K562 (cell line): Measurements from ENCODE around the gene MAP4K1. TPM values are rescaled to one million over a fixed set of nuclear protein-coding genes. Genes with fewer than 3 reads are reported as not detected.
A peak's percentile ranks its signal among the peaks of the same experiment; 100 is the strongest.

Source experiments
- CBX2 ChIP-seq: fragments of 200-600 bp; sonication (generic); IDR thresholded peaks from one replicate; pipeline ENCODE4 v1.6.1; 2012; ENCODE audit warnings: mild to moderate bottlenecking, low read length, inconsistent platforms; ENCODE audit not compliant: insufficient read depth, poor library complexity, severe bottlenecking
- CXXC5 ChIP-seq: fragments of 250-450 bp; sonication (Bioruptor Pico); IDR thresholded peaks from 2 replicates; pipeline ENCODE4 v1.8.0; 2022; ENCODE audit warnings: inconsistent platforms, mild to moderate bottlenecking, moderate library complexity
- DEAF1 ChIP-seq: fragments of 450-650 bp; formaldehyde crosslinking; IDR thresholded peaks from 2 replicates; pipeline ENCODE4 v1.4.0; 2020; ENCODE audit warnings: mild to moderate bottlenecking, moderate library complexity
- DLX4 ChIP-seq: fragments of 250-450 bp; sonication (Bioruptor Pico); IDR thresholded peaks from 2 replicates; pipeline ENCODE4 v1.6.1; 2021; ENCODE audit warnings: mild to moderate bottlenecking
- DNMT1 ChIP-seq: fragments of 450-650 bp; IDR thresholded peaks from 2 replicates; pipeline ENCODE4 v1.6.1; 2016; ENCODE audit warnings: antibody characterized with exemption, mild to moderate bottlenecking
- E2F3 ChIP-seq: fragments of 250-450 bp; sonication (Bioruptor Pico); IDR thresholded peaks from 2 replicates; pipeline ENCODE4 v1.4.0; 2020; ENCODE audit warnings: mild to moderate bottlenecking
- GTF2A2 ChIP-seq: IDR thresholded peaks from 2 replicates; pipeline ENCODE4 v1.6.1; 2016; ENCODE audit warnings: mild to moderate bottlenecking, missing genetic modification characterization, missing compliant biosample characterization
- HDGF ChIP-seq: fragments of 450-650 bp; IDR thresholded peaks from 2 replicates; pipeline ENCODE4 v1.6.1; 2016
- HMGXB4 ChIP-seq: sonication (generic); formaldehyde crosslinking; IDR thresholded peaks from 2 replicates; pipeline ENCODE4 v1.8.1; 2023; ENCODE audit warnings: mild to moderate bottlenecking, missing genetic modification reagents
- MTA2 ChIP-seq: fragments of 450-650 bp; IDR thresholded peaks from 2 replicates; pipeline ENCODE4 v1.6.1; 2016; ENCODE audit warnings: low read depth
- NR2C1 ChIP-seq, 2 experiments: fragments of 450-650 bp; IDR thresholded peaks; 2 replicates each; pipeline ENCODE4 v1.6.1; 2017; ENCODE audit warnings: mild to moderate bottlenecking in 2 of 2, antibody characterized with exemption in 1 of 2, inconsistent platforms in 1 of 2, missing compliant biosample characterization in 1 of 2, missing genetic modification characterization in 1 of 2
- PCBP1 ChIP-seq: fragments of 200-400 bp; formaldehyde crosslinking; IDR thresholded peaks from 2 replicates; pipeline ENCODE4 v1.6.1; 2018; ENCODE audit warnings: mild to moderate bottlenecking, low read depth, low read length; ENCODE audit not compliant: poor library complexity, severe bottlenecking
- PTRF ChIP-seq: fragments of 450-650 bp; IDR thresholded peaks from 2 replicates; pipeline ENCODE4 v1.6.1; 2016; ENCODE audit warnings: mild to moderate bottlenecking, missing genetic modification characterization, missing compliant biosample characterization
- RBBP5 ChIP-seq: fragments of 200-600 bp; sonication (generic); IDR thresholded peaks from 2 replicates; pipeline ENCODE4 v1.6.1; 2012; ENCODE audit warnings: borderline replicate concordance, mild to moderate bottlenecking, low read length, control low read depth, inconsistent platforms; ENCODE audit not compliant: insufficient read depth, poor library complexity, severe bottlenecking
- RBM17 ChIP-seq: fragments of 200-400 bp; formaldehyde crosslinking; IDR thresholded peaks from 2 replicates; pipeline ENCODE4 v1.6.1; 2017; ENCODE audit warnings: low read depth, mild to moderate bottlenecking, low read length, borderline replicate concordance
- SAP30 ChIP-seq: fragments of 200-600 bp; sonication (generic); IDR thresholded peaks from 2 replicates; pipeline ENCODE4 v1.6.1; 2012; ENCODE audit warnings: borderline replicate concordance, low read depth, mild to moderate bottlenecking, moderate library complexity, low read length, control low read depth, inconsistent platforms; ENCODE audit not compliant: insufficient read depth, poor library complexity, severe bottlenecking
- SLC30A9 ChIP-seq: fragments of 250-450 bp; sonication (Bioruptor Pico); IDR thresholded peaks from 2 replicates; pipeline ENCODE4 v1.8.0; 2022; ENCODE audit warnings: mild to moderate bottlenecking, moderate library complexity
- SNAPC5 ChIP-seq: fragments of 250-450 bp; sonication (Bioruptor Pico); IDR thresholded peaks from 2 replicates; pipeline ENCODE4 v1.8.0; 2021; ENCODE audit warnings: moderate library complexity, mild to moderate bottlenecking, inconsistent platforms
- STAT5A ChIP-seq: IDR thresholded peaks from 2 replicates; pipeline ENCODE4 v1.6.1; 2012; ENCODE audit warnings: low read length, inconsistent platforms, borderline replicate concordance
- TFE3 ChIP-seq: fragments of 450-650 bp; formaldehyde crosslinking; IDR thresholded peaks from 2 replicates; pipeline ENCODE4 v1.4.0; 2020; ENCODE audit warnings: mild to moderate bottlenecking, mixed read lengths
- XRCC5 ChIP-seq: fragments of 200-400 bp; formaldehyde crosslinking; IDR thresholded peaks from 2 replicates; pipeline ENCODE4 v1.6.1; 2017; ENCODE audit warnings: low read depth, mild to moderate bottlenecking, low read length
- ZNF143 ChIP-seq: sonication (generic); formaldehyde crosslinking; IDR thresholded peaks from 2 replicates; pipeline ENCODE4 v1.9.0; 2022; ENCODE audit warnings: mild to moderate bottlenecking, missing genetic modification reagents
- ZSCAN32 ChIP-seq: fragments of 450-650 bp; formaldehyde crosslinking; IDR thresholded peaks from 2 replicates; pipeline ENCODE4 v1.4.0; 2020; ENCODE audit warnings: mild to moderate bottlenecking, moderate library complexity
- polyA plus RNA-seq, 8 experiments: library from polyadenylated mRNA; depleted of rRNA in 4 of 8; stranded (reverse) in 5 of 8; unstranded in 3 of 8; fragments of >200 nt; fragmentation: Nextera tagmentation in 2 of 8; fragmentation: Illumina TruSeq in 1 of 8; extraction: Ambion mirVana in 2 of 8; extraction: Trizol in 1 of 8; gene quantifications; 2 replicates each; pipeline versions ENCODE4 v1.2.1 to v1.2.3, GENCODE V29; 2011 to 2014; ENCODE audit warnings: inconsistent platforms in 1 of 8, missing spikeins in 1 of 8
- total RNA-seq, 7 experiments: library from RNA; depleted of rRNA in 6 of 7; stranded (reverse); fragments of >200 nt in 6 of 7; fragmentation: Illumina TruSeq in 2 of 7; extraction: Trizol in 2 of 7; gene quantifications; 2 replicates each; pipeline versions ENCODE4 v1.2.1 to v1.2.3, GENCODE V29; 2011 to 2021; ENCODE audit warnings: low replicate concordance in 1 of 7

MAP4K1 gene
- total and polyA plus RNA-seq, 9 of the 15 experiments (the other 6 are each of a cell fraction or from before 2014, with no cell fraction given), result 0.14 to 3.2 (median 0.73) TPM; not detected in 1

- no peak for TF ChIP-seq HMGXB4 (CRISPR knock-in tag)
- no peak for TF ChIP-seq SNAPC5
- TF ChIP-seq E2F3 (CRISPR knock-in tag), result no peak
- no peak for TF ChIP-seq GTF2A2
- no peak for TF ChIP-seq NR2C1 (IDR thresholded peaks at IDR 0.05)
- TF ChIP-seq NR2C1 (tag; IDR thresholded peaks at IDR 0.05), result no peak
- no peak for TF ChIP-seq ZSCAN32
- no peak for TF ChIP-seq DLX4 (CRISPR knock-in tag)
- no peak for TF ChIP-seq ZNF143 (CRISPR knock-in tag)
- no peak for TF ChIP-seq SLC30A9 (CRISPR knock-in tag)
- 0 out of 2 replicates have a peak, but pooled peaks have one; percentile 50 for TF ChIP-seq CXXC5 (CRISPR knock-in tag)
- no peak for TF ChIP-seq TFE3 (CRISPR knock-in tag)
- 0 out of 2 replicates have a peak, but pooled peaks have one; percentile 19 for TF ChIP-seq XRCC5
- no peak for TF ChIP-seq PTRF
- TF ChIP-seq CBX2, result no peak
- TF ChIP-seq DEAF1, result no peak
- 0 out of 2 replicates have a peak, but pooled peaks have one; percentile 25 for TF ChIP-seq MTA2
- 0 out of 2 replicates have a peak, but pooled peaks have one; percentile 15 for TF ChIP-seq DNMT1
- TF ChIP-seq SAP30, result no peak
- no peak for TF ChIP-seq RBM17
- TF ChIP-seq RBBP5, result peak; percentile 23
- TF ChIP-seq PCBP1, result no peak
- no peak for TF ChIP-seq HDGF
- TF ChIP-seq STAT5A, result peak; percentile 48; the same call in 1 of the 2 replicates
These were observed 60.5 kb downstream of the MAP4K1 start (continued) for GRCh38 chr19:38557205-38557799.
